Stomach smooth muscle (tissue), 2 donors: ENCODE results near the gene ZNF280B.
"Not testable (repeated sequence)": the region's sequence is repeated elsewhere in the genome, so short reads cannot be mapped to it uniquely, and the experiment has no call there.

ENCODE experiments used
- H3K27ac ChIP-seq: one replicate; pipeline ENCODE4 v1.7.0; 2013; ENCODE audit warnings: mild to moderate bottlenecking, low read length, inconsistent platforms
- H3K27me3 ChIP-seq, 2 donors: one replicate each; pipeline ENCODE4 v1.7.0; 2013; ENCODE audit warnings: low read length in 2 of 2; ENCODE audit not compliant: insufficient read depth in 2 of 2, control insufficient read depth in 1 of 2
- H3K36me3 ChIP-seq, 2 donors: one replicate each; pipeline ENCODE4 v1.7.0; 2013; ENCODE audit warnings: low read length in 2 of 2; ENCODE audit not compliant: control insufficient read depth in 2 of 2, insufficient read depth in 2 of 2
- H3K4me1 ChIP-seq: one replicate; pipeline ENCODE4 v1.7.0; 2013; ENCODE audit warnings: low read length; ENCODE audit not compliant: control insufficient read depth, insufficient read depth
- H3K4me3 ChIP-seq, 2 donors: one replicate each; pipeline ENCODE4 v1.7.0; 2013; ENCODE audit warnings: low read length in 2 of 2
- H3K9ac ChIP-seq, 2 donors: one replicate each; pipeline ENCODE4 v1.7.0; 2013; ENCODE audit warnings: low read length in 2 of 2, mild to moderate bottlenecking in 1 of 2
- H3K9me3 ChIP-seq, 2 donors: one replicate each; pipeline ENCODE4 v1.7.0; 2013; ENCODE audit warnings: low read length in 2 of 2; ENCODE audit not compliant: control insufficient read depth in 2 of 2
- donor health status: healthy.
- donor health status: Pancreatic carcinoma.

The ZNF280B gene

GRCh38 chr22:22534604-22535415 lies 26.3 kb upstream of the ZNF280B start:
- Histone ChIP-seq H3K36me3 (no peaks in the 10 kb centered on the region), H3K27me3 (peaks cover 0 to 3% of the 10 kb centered on the region in 2 donors)

GRCh38 chr22:22533863-22534262 lies 25.3 kb upstream of the ZNF280B start:
- H3K27ac ChIP-seq, result no peak overlapping the region
- no peak overlapping the region for H3K9ac ChIP-seq
- no peaks in the 10 kb centered on the region for H3K36me3 ChIP-seq
- H3K4me1 ChIP-seq, result no peaks in the 10 kb centered on the region
- H3K4me3 ChIP-seq, result no peak overlapping the region
- peaks cover 0 to 5% of the 10 kb centered on the region in 2 donors for H3K9me3 ChIP-seq
- H3K27me3 ChIP-seq, result peaks cover 0 to 3% of the 10 kb centered on the region in 2 donors

More at GRCh38 chr22:22534604-22535415, 26.3 kb upstream of the ZNF280B start:
- H3K27ac ChIP-seq, result no peak overlapping the region
- H3K4me1 ChIP-seq, result no peaks in the 10 kb centered on the region
- no peak overlapping the region for H3K4me3 ChIP-seq
- no peak overlapping the region for H3K9ac ChIP-seq
- H3K9me3 ChIP-seq, result peaks cover 0 to 5% of the 10 kb centered on the region in 2 donors

GRCh38 chr22:22533417-22533816 lies 24.9 kb upstream of the ZNF280B start:
- H3K9me3 ChIP-seq, result peaks cover 0 to 5% of the 10 kb centered on the region in 2 donors
- peaks cover 0 to 3% of the 10 kb centered on the region in 2 donors for H3K27me3 ChIP-seq
- H3K9ac ChIP-seq, result no peak overlapping the region
- H3K4me1 ChIP-seq, result no peaks in the 10 kb centered on the region
- H3K4me3 ChIP-seq, result no peak overlapping the region
- no peak overlapping the region for H3K27ac ChIP-seq
- no peaks in the 10 kb centered on the region for H3K36me3 ChIP-seq

- not testable (repeated sequence) for H3K27me3 ChIP-seq, H3K4me1 ChIP-seq, H3K4me3 ChIP-seq, H3K9me3 ChIP-seq, H3K27ac ChIP-seq, H3K36me3 ChIP-seq, H3K9ac ChIP-seq
Measured at GRCh38 chr22:22532547-22533071, 24.1 kb upstream of the ZNF280B start.

GRCh38 chr22:22531770-22532546 lies 23.4 kb upstream of the ZNF280B start:
- no peak overlapping the region for H3K9ac ChIP-seq
- no peak overlapping the region for H3K27ac ChIP-seq
- peaks cover 0 to 3% of the 10 kb centered on the region in 2 donors for H3K27me3 ChIP-seq
- no peak overlapping the region for H3K4me3 ChIP-seq
- peaks cover 0 to 5% of the 10 kb centered on the region in 2 donors for H3K9me3 ChIP-seq
- H3K36me3 ChIP-seq, result no peaks in the 10 kb centered on the region
- H3K4me1 ChIP-seq, result no peaks in the 10 kb centered on the region

- no peaks in the 10 kb centered on the region for H3K36me3 ChIP-seq
- H3K27ac ChIP-seq, result no peak overlapping the region
- H3K4me3 ChIP-seq, result no peak overlapping the region
- peaks cover 0 to 3% of the 10 kb centered on the region in 2 donors for H3K27me3 ChIP-seq
- H3K9me3 ChIP-seq, result no peaks in the 10 kb centered on the region
- H3K4me1 ChIP-seq, result no peaks in the 10 kb centered on the region
- H3K9ac ChIP-seq, result no peak overlapping the region
Measured at GRCh38 chr22:22528780-22529179, 20.2 kb upstream of the ZNF280B start.

- no peak overlapping the region for H3K4me3 ChIP-seq
- no peak overlapping the region for H3K27ac ChIP-seq
- no peaks in the 10 kb centered on the region for H3K4me1 ChIP-seq
- no peaks in the 10 kb centered on the region for H3K9me3 ChIP-seq
- H3K9ac ChIP-seq, result no peak overlapping the region
- H3K27me3 ChIP-seq, result no peaks in the 10 kb centered on the region
- H3K36me3 ChIP-seq, result no peaks in the 10 kb centered on the region
Measured at GRCh38 chr22:22527312-22527711, 18.8 kb upstream of the ZNF280B start.

- no peak overlapping the region for H3K9ac ChIP-seq
- H3K4me1 ChIP-seq, result no peaks in the 10 kb centered on the region
- no peaks in the 10 kb centered on the region for H3K27me3 ChIP-seq
- H3K27ac ChIP-seq, result no peak overlapping the region
- no peak overlapping the region for H3K4me3 ChIP-seq
- H3K9me3 ChIP-seq, result no peaks in the 10 kb centered on the region
- no peaks in the 10 kb centered on the region for H3K36me3 ChIP-seq
Measured at GRCh38 chr22:22526125-22526912, 17.8 kb upstream of the ZNF280B start.

GRCh38 chr22:22523494-22523893 lies 15.0 kb upstream of the ZNF280B start:
- no peaks in the 10 kb centered on the region for H3K9me3 ChIP-seq
- no peak overlapping the region for H3K27ac ChIP-seq
- no peaks in the 10 kb centered on the region for H3K27me3 ChIP-seq
- no peaks in the 10 kb centered on the region for H3K36me3 ChIP-seq
- H3K9ac ChIP-seq, result no peak overlapping the region
- no peak overlapping the region for H3K4me3 ChIP-seq
- H3K4me1 ChIP-seq, result no peaks in the 10 kb centered on the region

- Histone ChIP-seq H3K9ac (no peak overlapping the region), H3K27me3 (peaks cover 0 to under 1% of the 10 kb centered on the region in 2 donors), H3K27ac (no peak overlapping the region), H3K9me3 (no peaks in the 10 kb centered on the region), H3K4me1 (no peaks in the 10 kb centered on the region), H3K36me3 (no peaks in the 10 kb centered on the region), H3K4me3 (no peak overlapping the region)
Measured at GRCh38 chr22:22521631-22522030, 13.1 kb upstream of the ZNF280B start.
